Smooth muscle cell of the coronary artery (primary cell): Measurements from ENCODE around the gene SLC4A1. TPM values are rescaled to one million over a fixed set of nuclear protein-coding genes. Genes with fewer than 3 reads are reported as not detected.

Experiments used
- total RNA-seq: library from RNA; depleted of rRNA; stranded (reverse); fragments of >200 nt; gene quantifications from 2 replicates; pipeline ENCODE4 v1.2.3, GENCODE V29; 2014; ENCODE audit warnings: low replicate concordance

The SLC4A1 gene
- not detected in 2 replicates for total RNA-seq

GRCh38 chr17:44267818-44268490, at the start of gene SLC4A1:
Gene SLC4A1, minus strand, starts transcription at chr17:44268135. Its CDS starts 5,269 bp downstream, at chr17:44262866.

GRCh38 chr17:44308320-44308818, 40.4 kb upstream of the SLC4A1 start, which contains the start of gene RUNDC3A:
Gene RUNDC3A, plus strand, starts transcription at chr17:44308601. Its CDS starts 232 bp downstream, at chr17:44308833.

GRCh38 chr17:44219616-44220212, 48.2 kb downstream of the SLC4A1 start, which contains the start of gene UBTF:
Gene UBTF, minus strand, starts transcription at chr17:44219675. Its CDS starts 1,446 bp downstream, at chr17:44218229.

GRCh38 chr17:44199553-44200477, 68.1 kb downstream of the SLC4A1 start, which contains the start of gene ATXN7L3:
Gene ATXN7L3, minus strand, starts transcription at chr17:44199884. Its CDS starts 1,814 bp downstream, at chr17:44198070.

Other genes starting within 250 kb of the SLC4A1 start
- 13.7 and 21.1 TPM in 2 replicates for gene LSM12, start 201.5 kb downstream of the SLC4A1 start, total RNA-seq
- gene G6PC3, start 197.4 kb downstream of the SLC4A1 start, total RNA-seq, result 16.3 and 24.9 TPM in 2 replicates
- 40.1 and 63.5 TPM in 2 replicates for gene HDAC5, start 144.5 kb downstream of the SLC4A1 start, total RNA-seq
- 0.68 and 1.5 TPM in 2 replicates for gene HROB, start 126.2 kb downstream of the SLC4A1 start, total RNA-seq
- not detected in 2 replicates for gene ASB16, start 97.4 kb downstream of the SLC4A1 start, total RNA-seq
- gene TMUB2, start 81.2 kb downstream of the SLC4A1 start, total RNA-seq, result 22.4 and 30.9 TPM in 2 replicates
- 20.9 and 28.5 TPM in 2 replicates for gene ATXN7L3, start 68.3 kb downstream of the SLC4A1 start, total RNA-seq
- gene UBTF, start 48.5 kb downstream of the SLC4A1 start, total RNA-seq, result 39.5 and 45.2 TPM in 2 replicates
- 0.08 and 1.1 TPM in 2 replicates for gene RUNDC3A, start 40.5 kb upstream of the SLC4A1 start, total RNA-seq
- gene SLC25A39, start 56.7 kb upstream of the SLC4A1 start, total RNA-seq, result 51.5 and 67.5 TPM in 2 replicates
- gene GRN, start 77.2 kb upstream of the SLC4A1 start, total RNA-seq, result 202 and 430 TPM in 2 replicates
- 2.5 and 4.0 TPM in 2 replicates for gene FAM171A2, start 95.7 kb upstream of the SLC4A1 start, total RNA-seq
- gene ITGA2B, start 121.5 kb upstream of the SLC4A1 start, total RNA-seq, result 0.23 and 0.82 TPM in 2 replicates
- 10.4 and 13.5 TPM in 2 replicates for gene GPATCH8, start 235.3 kb upstream of the SLC4A1 start, total RNA-seq